GM23248 (cell line): ENCODE measurements around the gene LILRB1. TPM values are rescaled to one million over a fixed set of nuclear protein-coding genes. Genes with fewer than 3 reads are reported as not detected.

Experiments used
- DNase-seq: peaks from one replicate; pipeline ENCODE4 v3.0.0-alpha.2; 2015
- H2AFZ ChIP-seq: fragments of 200-600 bp; sonication (generic); 2 replicates; pipeline ENCODE4 v1.6.1; 2016; ENCODE audit warnings: antibody characterized with exemption
- H3F3A ChIP-seq: fragments of 200-600 bp; sonication (generic); 2 replicates; pipeline ENCODE4 v1.6.1; 2016; ENCODE audit warnings: mild to moderate bottlenecking, antibody characterized with exemption, mixed run types; ENCODE audit not compliant: insufficient read depth
- H3K27ac ChIP-seq: fragments of 200-600 bp; sonication (generic); 2 replicates; pipeline ENCODE4 v1.5.1; 2016; ENCODE audit warnings: mild to moderate bottlenecking
- H3K27me3 ChIP-seq: fragments of 200-600 bp; sonication (generic); replicated peaks from 2 replicates; pipeline ENCODE4 v1.6.1; 2016; ENCODE audit warnings: mild to moderate bottlenecking; ENCODE audit not compliant: insufficient read depth
- H3K36me3 ChIP-seq: fragments of 200-600 bp; sonication (generic); 2 replicates; pipeline ENCODE4 v1.6.1; 2016; ENCODE audit warnings: low read depth, mild to moderate bottlenecking
- H3K4me1 ChIP-seq: fragments of 200-600 bp; sonication (generic); 2 replicates; pipeline ENCODE4 v1.6.1; 2016; ENCODE audit warnings: mild to moderate bottlenecking; ENCODE audit not compliant: insufficient read depth
- H3K4me2 ChIP-seq: fragments of 200-600 bp; sonication (generic); one replicate; pipeline ENCODE4 v1.6.1; 2016; ENCODE audit warnings: mild to moderate bottlenecking; ENCODE audit not compliant: unreplicated experiment
- H3K4me3 ChIP-seq: fragments of 200-600 bp; sonication (generic); 2 replicates; pipeline ENCODE4 v1.5.1; 2016; ENCODE audit warnings: mild to moderate bottlenecking
- H3K79me2 ChIP-seq: fragments of 200-600 bp; sonication (generic); 2 replicates; pipeline ENCODE4 v1.6.1; 2016; ENCODE audit warnings: mild to moderate bottlenecking; ENCODE audit not compliant: insufficient read depth
- H3K9ac ChIP-seq: fragments of 200-600 bp; sonication (generic); 2 replicates; pipeline ENCODE4 v1.6.1; 2016; ENCODE audit warnings: mild to moderate bottlenecking
- H3K9me2 ChIP-seq: fragments of 200-600 bp; sonication (generic); 2 replicates; pipeline ENCODE4 v1.6.1; 2016; ENCODE audit warnings: mixed run types, mild to moderate bottlenecking, moderate library complexity; ENCODE audit not compliant: insufficient read depth
- H3K9me3 ChIP-seq: fragments of 200-600 bp; sonication (generic); one replicate; pipeline ENCODE4 v1.6.1; 2017; ENCODE audit warnings: low read depth
- H4K20me1 ChIP-seq: fragments of 200-600 bp; sonication (generic); 2 replicates; pipeline ENCODE4 v1.6.0; 2016; ENCODE audit not compliant: insufficient read depth
- EZH2 ChIP-seq: fragments of 200-600 bp; sonication (generic); IDR thresholded peaks from 2 replicates; pipeline ENCODE4 v1.6.1; 2018; ENCODE audit warnings: antibody characterized with exemption, mild to moderate bottlenecking; ENCODE audit not compliant: insufficient read depth, poor library complexity, severe bottlenecking
- EZH2phosphoT487 ChIP-seq: fragments of 200-600 bp; sonication (generic); IDR thresholded peaks from 2 replicates; pipeline ENCODE4 v1.6.1; 2018; ENCODE audit warnings: antibody characterized with exemption, moderate library complexity, mild to moderate bottlenecking, low read depth; ENCODE audit not compliant: insufficient read depth
- WGBS, 2 experiments: methylation state at CpG; one replicate each; pipeline ENCODE4 v1.1.6; 2015 to 2017; ENCODE audit warnings: low lambda C conversion rate in 2 of 2, low coverage in 1 of 2; ENCODE audit errors: missing lambda C conversion rate in 2 of 2; 5-methylcytosine and 5-hydroxymethylcytosine counted together
- in situ Hi-C: fragments of 300-500 bp; cut with MboI; formaldehyde crosslinking; loops from 2 replicates; pipeline ENCODE4 v1.15.0; 2020
- polyA plus RNA-seq: library from polyadenylated mRNA; unstranded; fragments of >200 nt; fragmentation: Nextera tagmentation; extraction: Ambion mirVana; gene quantifications from 2 replicates; pipeline ENCODE4 v1.2.1, GENCODE V29; 2016
- total RNA-seq: library from RNA; depleted of rRNA; stranded (reverse); fragments of >200 nt; shearing (Covaris generic); gene quantifications from 2 replicates; pipeline ENCODE4 v1.2.3, GENCODE V29; 2014

The LILRB1 gene
- total and polyA plus RNA-seq, 2 experiments from 2014 or later = 0.06 TPM; not detected in 1

- Histone ChIP-seq H3K4me1 (no peaks in the 10 kb centered on the region), H3K4me3 (no peak overlapping the region), H2AFZ (no peak overlapping the region), H3K79me2 (no peaks in the 10 kb centered on the region), H3K27me3 (no peaks in the 10 kb centered on the region), H3K9me3 (no peaks in the 10 kb centered on the region), H3K36me3 (no peaks in the 10 kb centered on the region), H3K27ac (no peak overlapping the region), H4K20me1 (no peaks in the 10 kb centered on the region), H3K9me2 (no peaks in the 10 kb centered on the region), H3F3A (no peaks in the 10 kb centered on the region), H3K9ac (no peak overlapping the region), H3K4me2 (no peak overlapping the region)
- TF ChIP-seq EZH2 (no peak), EZH2phosphoT487 (no peak)
- no peak for DNase-seq
- in situ Hi-C loops = no loop called here
- 33 to 34% methylated on average over 15 to 16 of the region's 16 CpGs for WGBS, 2 experiments
Observed at GRCh38 chr19:54606891-54607784, 23.1 kb upstream of the LILRB1 start.

GRCh38 chr19:54607785-54608150, 22.5 kb upstream of the LILRB1 start:
- Histone ChIP-seq H3K27me3 (no peaks in the 10 kb centered on the region), H3K4me3 (no peak overlapping the region), H2AFZ (no peak overlapping the region), H3K36me3 (no peaks in the 10 kb centered on the region), H3F3A (no peaks in the 10 kb centered on the region), H3K27ac (no peak overlapping the region), H3K79me2 (no peaks in the 10 kb centered on the region), H3K9ac (no peak overlapping the region), H3K9me3 (no peaks in the 10 kb centered on the region), H3K9me2 (no peaks in the 10 kb centered on the region), H4K20me1 (no peaks in the 10 kb centered on the region), H3K4me1 (no peaks in the 10 kb centered on the region), H3K4me2 (no peak overlapping the region)
- in situ Hi-C loops = no loop called here
- no peak for TF ChIP-seq EZH2
- TF ChIP-seq EZH2phosphoT487 = no peak
- WGBS, 2 experiments = 13 to 15% methylated on average over 5 of the region's 5 CpGs
- no peak for DNase-seq

- H3K36me3 ChIP-seq = no peaks in the 10 kb centered on the region
- no peak overlapping the region for H3K4me3 ChIP-seq
- H3K27me3 ChIP-seq = no peaks in the 10 kb centered on the region
- no peaks in the 10 kb centered on the region for H4K20me1 ChIP-seq
- TF ChIP-seq EZH2 (no peak), EZH2phosphoT487 (no peak)
- H3K79me2 ChIP-seq = no peaks in the 10 kb centered on the region
- no peaks in the 10 kb centered on the region for H3K9me2 ChIP-seq
- H3K4me2 ChIP-seq = no peak overlapping the region
- WGBS, 2 experiments = 43 to 53% methylated on average over 7 of the region's 7 CpGs
- H3K9ac ChIP-seq = no peak overlapping the region
- H2AFZ ChIP-seq = no peak overlapping the region
- H3K4me1 ChIP-seq = no peaks in the 10 kb centered on the region
- no peak for DNase-seq
- in situ Hi-C loops = no loop called here
- no peaks in the 10 kb centered on the region for H3F3A ChIP-seq
- H3K9me3 ChIP-seq = no peaks in the 10 kb centered on the region
- H3K27ac ChIP-seq = no peak overlapping the region
Observed at GRCh38 chr19:54608205-54608604, 22.1 kb upstream of the LILRB1 start.

GRCh38 chr19:54608792-54609191, 21.5 kb upstream of the LILRB1 start:
- Histone ChIP-seq H3F3A (no peaks in the 10 kb centered on the region), H3K9me3 (no peaks in the 10 kb centered on the region), H3K4me2 (no peak overlapping the region), H3K27me3 (no peaks in the 10 kb centered on the region), H3K9ac (no peak overlapping the region), H3K4me1 (no peaks in the 10 kb centered on the region), H3K36me3 (no peaks in the 10 kb centered on the region), H3K27ac (no peak overlapping the region), H4K20me1 (no peaks in the 10 kb centered on the region), H2AFZ (no peak overlapping the region), H3K4me3 (no peak overlapping the region), H3K79me2 (no peaks in the 10 kb centered on the region), H3K9me2 (no peaks in the 10 kb centered on the region)
- 48 to 56% methylated on average over 15 of the region's 15 CpGs for WGBS, 2 experiments
- in situ Hi-C loops = no loop called here
- TF ChIP-seq EZH2phosphoT487 = no peak
- TF ChIP-seq EZH2 = no peak
- DNase-seq = no peak
